CD4-positive, alpha-beta T cell treated with Interferon gamma for 1 hour (primary cell): Measurements from ENCODE around the gene ACSM4.

Experiments used
- DNase-seq: peaks from one replicate; pipeline ENCODE4 v3.0.0-alpha.2; 2020

The ACSM4 gene

GRCh38 chr12:7344833-7345606 is 41.1 kb downstream of the ACSM4 start:
- no peak for DNase-seq

- DNase-seq, result no peak
Measured at GRCh38 chr12:7346551-7347225, 42.8 kb downstream of the ACSM4 start.

- DNase-seq, result no peak
Measured at GRCh38 chr12:7349418-7349817, 45.5 kb downstream of the ACSM4 start.

GRCh38 chr12:7351177-7351576 is 47.3 kb downstream of the ACSM4 start:
- DNase-seq, result no peak

- DNase-seq, result no peak
Measured at GRCh38 chr12:7352661-7353060, 48.8 kb downstream of the ACSM4 start.

GRCh38 chr12:7354529-7354928 is 50.7 kb downstream of the ACSM4 start:
- DNase-seq, result no peak

GRCh38 chr12:7361265-7361664 is 57.4 kb downstream of the ACSM4 start:
- DNase-seq, result no peak

GRCh38 chr12:7362734-7363133 is 58.9 kb downstream of the ACSM4 start:
- DNase-seq, result no peak

GRCh38 chr12:7369274-7369729 is 65.4 kb downstream of the ACSM4 start:
- no peak for DNase-seq

GRCh38 chr12:7373226-7373625 is 69.4 kb downstream of the ACSM4 start:
- no peak for DNase-seq

GRCh38 chr12:7374423-7375144 is 70.7 kb downstream of the ACSM4 start:
- peak; percentile 8 for DNase-seq

GRCh38 chr12:7375145-7375543 is 71.3 kb downstream of the ACSM4 start:
- DNase-seq, result no peak

- DNase-seq, result no peak
Measured at GRCh38 chr12:7376196-7376595, 72.3 kb downstream of the ACSM4 start.
